WI38 (cell line): ENCODE data around the gene NDUFC1.

Source experiments
- H3K4me3 ChIP-seq: 2 replicates; pipeline ENCODE4 v1.5.1; 2011; ENCODE audit warnings: low read depth, mild to moderate bottlenecking, control low read depth, low read length
- CTCF ChIP-seq: IDR thresholded peaks from 2 replicates; pipeline ENCODE4 v1.5.1; 2012; ENCODE audit warnings: low read depth, mild to moderate bottlenecking, control low read depth, low read length

NDUFC1 gene

GRCh38 chr4:139245590-139245989 lies 56.7 kb downstream of the NDUFC1 start:
- H3K4me3 ChIP-seq, result no peak overlapping the region
- no peak for TF ChIP-seq CTCF

DNA sequence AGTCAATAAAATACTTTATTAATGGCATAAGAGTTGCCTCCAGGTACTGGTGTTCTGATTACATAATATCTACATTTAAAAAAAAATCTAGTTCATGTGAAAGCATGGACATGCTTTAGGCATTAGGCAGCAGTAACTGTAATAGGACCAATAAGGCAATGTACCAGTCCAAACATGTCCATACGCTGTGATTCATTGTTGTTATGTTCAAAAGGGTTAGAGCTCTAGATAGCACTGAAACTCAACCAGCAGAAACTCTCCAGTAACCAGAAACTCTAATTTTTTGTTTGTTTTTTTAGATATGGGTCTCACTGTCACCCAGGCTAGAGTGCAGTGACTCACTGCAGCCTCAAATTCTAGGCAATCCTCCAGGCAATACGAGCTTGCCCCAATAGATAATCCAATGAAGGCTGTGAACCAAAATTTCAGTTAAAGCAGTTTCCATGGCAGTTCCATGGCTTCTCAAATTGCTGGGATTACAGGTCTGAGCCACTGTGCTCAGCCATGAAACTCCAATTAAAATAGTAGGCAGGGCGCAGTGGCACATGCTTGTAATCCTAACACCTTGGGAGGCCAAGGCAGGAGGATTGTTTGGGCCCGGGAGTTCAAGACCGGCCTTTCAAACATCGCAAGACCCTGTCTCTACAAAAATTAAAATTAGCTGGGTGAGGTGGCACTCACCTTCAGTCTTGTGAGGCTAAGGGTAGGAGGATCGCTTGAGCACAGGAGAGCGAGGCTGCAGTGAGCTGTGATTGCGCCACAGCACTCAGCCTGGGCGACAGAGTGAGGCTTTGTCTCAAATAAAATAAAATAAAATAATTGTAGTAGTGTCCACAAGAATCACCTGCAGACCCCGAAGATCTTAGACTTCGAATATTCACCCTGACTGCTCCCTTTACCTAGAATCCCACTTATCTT lies 58.6 kb downstream of the NDUFC1 start:
- no peak for TF ChIP-seq CTCF
- H3K4me3 ChIP-seq, result no peak overlapping the region

DNA sequence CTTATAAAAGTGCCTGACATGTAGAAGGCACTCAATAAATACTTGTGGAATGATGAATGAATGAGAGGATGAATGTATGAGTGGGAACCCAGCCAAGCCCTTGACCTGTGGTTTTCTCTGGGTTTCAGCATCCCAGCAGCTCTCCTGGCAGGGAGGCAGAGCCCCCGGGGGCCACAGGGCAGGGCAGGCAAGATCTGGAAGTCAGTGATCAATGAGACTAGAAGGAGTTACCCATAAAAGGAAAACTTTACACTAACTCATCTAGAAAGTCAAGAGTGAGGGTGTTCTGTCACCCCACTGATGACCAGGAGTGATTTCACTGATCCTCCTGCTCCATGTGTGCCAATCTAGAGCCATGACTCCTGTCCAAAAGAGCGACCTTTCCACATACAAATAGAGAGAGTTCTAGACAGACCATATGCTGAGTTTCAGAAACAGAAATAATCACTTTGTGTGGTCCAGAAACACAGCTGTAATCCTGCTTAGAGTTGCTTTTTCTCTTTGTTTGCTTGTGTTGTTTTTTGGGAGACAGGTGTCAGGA lies 59.7 kb downstream of the NDUFC1 start:
- H3K4me3 ChIP-seq, result no peak overlapping the region
- no peak for TF ChIP-seq CTCF

DNA sequence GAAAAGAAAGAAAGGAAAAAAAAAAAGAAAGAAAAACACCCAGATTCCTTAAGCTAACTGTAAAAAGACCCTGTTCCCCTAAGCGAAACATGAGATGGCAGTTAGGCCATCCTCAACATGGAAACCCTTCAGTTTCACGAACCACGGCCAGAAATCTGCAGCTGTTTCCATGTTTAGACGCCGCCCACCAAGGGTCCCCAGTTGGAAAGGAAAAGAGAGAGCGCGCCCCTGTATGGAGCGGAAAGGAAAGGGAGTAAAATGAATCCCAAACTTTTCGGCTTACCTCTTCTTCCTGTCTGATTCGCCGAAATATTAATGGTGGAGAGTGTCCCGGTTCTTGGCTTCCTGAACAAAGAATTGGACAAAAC lies 60.5 kb downstream of the NDUFC1 start:
- no peak for TF ChIP-seq CTCF
- H3K4me3 ChIP-seq, result no peak overlapping the region

GRCh38 chr4:139241086-139241783 lies 61.0 kb downstream of the NDUFC1 start:
- no peak for TF ChIP-seq CTCF
- H3K4me3 ChIP-seq, result no peak overlapping the region
